SKM-1 treated with dmso at 0.1 percent for 144 hours (cell line): ENCODE measurements around the gene PC.
"Not testable (repeated sequence)": the region's sequence is repeated elsewhere in the genome, so short reads cannot be mapped to it uniquely, and the experiment has no call there.

ENCODE experiments used
- DNase-seq: peaks from one replicate; lab custom pipeline; 2025; ENCODE audit not compliant: unreplicated experiment; lab: John Stamatoyannopoulos, UW

The PC gene

GRCh38 chr11:66845143-66845875 lies 112.9 kb downstream of the PC start:
- DNase-seq = no peak

- DNase-seq = no peak
These were observed 113.6 kb downstream of the PC start for GRCh38 chr11:66844496-66845142.

GRCh38 chr11:66843776-66844495 lies 114.2 kb downstream of the PC start:
- DNase-seq = no peak

- peak; percentile 81 for DNase-seq
These were observed 115.0 kb downstream of the PC start, which contains the start of gene RCE1 for GRCh38 chr11:66842896-66843775. Gene RCE1, plus strand, starts transcription at chr11:66843441. Its CDS starts 15 bp downstream, at chr11:66843456.

GRCh38 chr11:66842501-66842895 lies 115.7 kb downstream of the PC start:
- DNase-seq = no peak

- DNase-seq = no peak
These were observed 116.3 kb downstream of the PC start for GRCh38 chr11:66841861-66842260.

GRCh38 chr11:66840317-66841091 lies 117.7 kb downstream of the PC start:
- no peak for DNase-seq

GRCh38 chr11:66835768-66836405 lies 122.3 kb downstream of the PC start:
- no peak for DNase-seq

- DNase-seq = no peak
These were observed 123.2 kb downstream of the PC start for GRCh38 chr11:66834943-66835342.

GRCh38 chr11:66834539-66834845 lies 123.7 kb downstream of the PC start:
- no peak for DNase-seq

- DNase-seq = not testable (repeated sequence)
These were observed 133.6 kb downstream of the PC start for GRCh38 chr11:66824573-66824972.

GRCh38 chr11:66823700-66824099 lies 134.5 kb downstream of the PC start:
- DNase-seq = no peak

GRCh38 chr11:66820901-66821300 lies 137.3 kb downstream of the PC start:
- no peak for DNase-seq

- DNase-seq = no peak
These were observed 137.8 kb downstream of the PC start for GRCh38 chr11:66820381-66820780.

- DNase-seq = no peak
These were observed 139.8 kb downstream of the PC start for GRCh38 chr11:66818231-66818955.

GRCh38 chr11:66815646-66816045 lies 142.5 kb downstream of the PC start:
- no peak for DNase-seq

- DNase-seq = no peak
These were observed 143.5 kb downstream of the PC start for GRCh38 chr11:66814678-66815077.

- DNase-seq = no peak
These were observed 147.5 kb downstream of the PC start for GRCh38 chr11:66810576-66811185.

- DNase-seq = no peak
These were observed 148.6 kb downstream of the PC start for GRCh38 chr11:66809592-66809991.
